Adrenal gland (tissue), 12 donors: ENCODE data around the gene SLC52A3. TPM values are rescaled to one million over a fixed set of nuclear protein-coding genes. Genes with fewer than 3 reads are reported as not detected.

Experiments
- DNase-seq, 7 donors: peaks; one replicate each; pipeline ENCODE4 v3.0.0-alpha.2; 2019 to 2020
- H3K27ac ChIP-seq, 5 donors: fragments of 200-600 bp; sonication (generic) in 4 of 5; 1 replicate in 3 of 5; 2 replicates in 2 of 5; pipeline versions ENCODE4 v1.5.1 to v1.8.0; 2016 to 2020; ENCODE audit warnings: mild to moderate bottlenecking in 1 of 5
- H3K27me3 ChIP-seq: fragments of 200-600 bp; 2 replicates; pipeline ENCODE4 v1.8.0; 2021
- H3K36me3 ChIP-seq, 2 donors: fragments of 200-600 bp; replicated peaks in 1 of 2; 1 replicate in 1 of 2; 2 replicates in 1 of 2; pipeline versions ENCODE4 v1.5.1 to v1.8.0; 2018 to 2022
- H3K4me1 ChIP-seq, 2 donors: fragments of 200-600 bp; replicated peaks in 1 of 2; 1 replicate in 1 of 2; 2 replicates in 1 of 2; pipeline versions ENCODE4 v1.5.1 to v1.8.0; 2018 to 2021
- H3K4me3 ChIP-seq, 4 donors: fragments of 200-600 bp; sonication (generic) in 3 of 4; one replicate each; pipeline ENCODE4 v1.5.1; 2016 to 2018
- H3K9me3 ChIP-seq, 3 donors: fragments of 200-600 bp; sonication (generic) in 1 of 3; replicated peaks in 1 of 3; 1 replicate in 2 of 3; 2 replicates in 1 of 3; pipeline versions ENCODE4 v1.5.1 to v1.8.0; 2016 to 2021
- CTCF ChIP-seq, 6 experiments: fragments of 450-650 bp in 4 of 6; fragments of 200-600 bp in 2 of 6; sonication (generic) in 1 of 6; IDR thresholded peaks; 1 replicate in 5 of 6; 2 replicates in 1 of 6; pipeline versions ENCODE4 v1.5.1 to v1.8.0; 2016 to 2021; ENCODE audit warnings: antibody characterized with exemption in 6 of 6, mild to moderate bottlenecking in 2 of 6, moderate library complexity in 1 of 6
- POLR2A ChIP-seq, 2 donors: fragments of 450-650 bp; IDR thresholded peaks; one replicate each; pipeline ENCODE4 v1.6.1; 2017; ENCODE audit warnings: antibody characterized with exemption in 2 of 2, mild to moderate bottlenecking in 2 of 2, moderate library complexity in 1 of 2
- WGBS, 4 donors: extraction: QIAGEN DNeasy Blood & Tissue Kit in 2 of 4; methylation state at CpG; one replicate each; pipeline versions ENCODE4 v1.1.5 to v1.1.7; 2013 to 2017; 5-methylcytosine and 5-hydroxymethylcytosine counted together
- intact Hi-C, 2 donors: fragments of 100-400 bp; cut with DNase I; formaldehyde crosslinking; loops; one replicate each; pipeline versions ENCODE4 v1.14.1 to v1.15.0; 2022 to 2023
- polyA plus RNA-seq, 3 donors: library from polyadenylated mRNA; stranded (reverse); fragments of 200-250 nt in 2 of 3; fragments of 350-450 nt in 1 of 3; fragmentation: Illumina TruSeq in 1 of 3; extraction: RNeasy Lipid Tissue Mini Kit (QIAGEN cat#74804) in 1 of 3; gene quantifications; one replicate each; pipeline ENCODE4 v1.2.3, GENCODE V29; 2013 to 2014
- total RNA-seq, 9 donors: library from RNA; depleted of rRNA in 4 of 9; stranded (reverse); fragments of >200 nt in 4 of 9; fragments of 120-200 nt in 1 of 9; fragmentation: NEBNext Ultra II Directional in 1 of 9; extraction: Animal tissue kit (Norgen Biotek cat#: 25700) in 1 of 9; gene quantifications; one replicate each; pipeline versions ENCODE4 v1.1.0 to v1.2.4, GENCODE V29; 2013 to 2023
- donor health status: healthy with polysubstance abuse.
- donor health status: Bipolar disorder and iron deficiency.
- donor health status: DM: yes; HTN: yes; CAD: no.
- donor health status: DM: no; HTN: no; CAD: no.
- donor health status: DM: no; HTN: no; CAD: no.
- donor health status: DM: yes; HTN: yes; CAD: no.

SLC52A3 gene
- total and polyA plus RNA-seq, 12 donors: 0.05 to 1.2 (median 0.25) TPM; not detected in 1

GRCh38 chr20:710780-711450, 57.4 kb downstream of the SLC52A3 start:
- H3K36me3 ChIP-seq: no peaks in the 10 kb centered on the region
- WGBS, 4 donors: 81 to 86% (median 82%) methylated on average over 9 to 19 of the region's 19 CpGs
- H3K4me3 ChIP-seq: no peak overlapping the region
- no peak overlapping the region for H3K27ac ChIP-seq
- no peaks in the 10 kb centered on the region for H3K4me1 ChIP-seq
- DNase-seq: no peak
- H3K9me3 ChIP-seq: peaks cover 0 to 6% (median 0%) of the 10 kb centered on the region in 3 donors
- H3K27me3 ChIP-seq: peaks cover 24% of the 10 kb centered on the region
- intact Hi-C loops: no loop called here
- no peak for TF ChIP-seq POLR2A (IDR thresholded peaks at IDR 0.05)
- TF ChIP-seq CTCF (IDR thresholded peaks at IDR 0.05): no peak

Other genes starting within 250 kb of the SLC52A3 start
- gene CSNK2A1, start 224.7 kb downstream of the SLC52A3 start, total RNA-seq: 100 to 1,000 TPM in 5 of 9 donors, 10 to 100 TPM in 4; 61.9 to 146 (median 101) TPM
- 100 to 1,000 TPM in 1 of 3 donors, 10 to 100 TPM in 2; 18.9 to 192 (median 22.7) TPM for gene CSNK2A1, start 224.7 kb downstream of the SLC52A3 start, polyA plus RNA-seq
- 1 to 10 TPM in 4 of 9 donors, under 1 TPM in 5; 0.37 to 2.2 (median 0.90) TPM for gene TCF15, start 158.2 kb downstream of the SLC52A3 start, total RNA-seq
- gene TCF15, start 158.2 kb downstream of the SLC52A3 start, polyA plus RNA-seq: 1 to 10 TPM in 2 of 3 donors, under 1 TPM in 1; 0.31 to 3.0 (median 2.7) TPM
- 100 to 1,000 TPM in 2 of 9 donors, 10 to 100 TPM in 7; 42.3 to 203 (median 77.4) TPM for gene SRXN1, start 115.3 kb downstream of the SLC52A3 start, total RNA-seq
- 100 to 1,000 TPM in 1 of 3 donors, 10 to 100 TPM in 2; 19.1 to 160 (median 24.9) TPM for gene SRXN1, start 115.3 kb downstream of the SLC52A3 start, polyA plus RNA-seq
- gene SCRT2, start 92.7 kb downstream of the SLC52A3 start, total RNA-seq: not detected
- not detected for gene SCRT2, start 92.7 kb downstream of the SLC52A3 start, polyA plus RNA-seq
- 10 to 100 TPM in 5 of 9 donors, 1 to 10 TPM in 4; 2.2 to 16.7 (median 10.3) TPM for gene FAM110A, start 65.2 kb upstream of the SLC52A3 start, total RNA-seq
- 1 to 10 TPM; 2.4 to 7.1 (median 6.2) TPM for gene FAM110A, start 65.2 kb upstream of the SLC52A3 start, polyA plus RNA-seq
- gene ANGPT4, start 147.8 kb upstream of the SLC52A3 start, total RNA-seq: under 1 TPM in 8 of 9 donors, not detected in 1; 0.06 to 0.87 (median 0.20) TPM
- gene ANGPT4, start 147.8 kb upstream of the SLC52A3 start, polyA plus RNA-seq: 1 to 10 TPM in 1 of 3 donors, under 1 TPM in 2; 0.07 to 1.0 (median 0.48) TPM
- under 1 TPM in 4 of 9 donors, not detected in 5; 0.06 to 0.39 (median 0.25) TPM for gene RSPO4, start 233.8 kb upstream of the SLC52A3 start, total RNA-seq
- under 1 TPM; 0.16 to 0.64 (median 0.20) TPM for gene RSPO4, start 233.8 kb upstream of the SLC52A3 start, polyA plus RNA-seq